Measurements from ENCODE around the gene OSER1. TPM values are rescaled to one million over a fixed set of nuclear protein-coding genes. Genes with fewer than 3 reads are reported as not detected.

OSER1 gene
- polyA plus RNA-seq, 3 donors: 49.7 to 56.7 (median 50.7) TPM

- DNase-seq (ENCODE audit: extremely low read depth in 1 of 11, low read depth in 9 of 11, low spot score in 4 of 11): no peak
Measured at GRCh38 chr20:44167736-44168135, 42.8 kb downstream of the OSER1 start.

GRCh38 chr20:44166477-44166876 is 44.1 kb downstream of the OSER1 start:
- DNase-seq (ENCODE audit: extremely low read depth in 1 of 11, low read depth in 9 of 11, low spot score in 4 of 11): no peak

DNA sequence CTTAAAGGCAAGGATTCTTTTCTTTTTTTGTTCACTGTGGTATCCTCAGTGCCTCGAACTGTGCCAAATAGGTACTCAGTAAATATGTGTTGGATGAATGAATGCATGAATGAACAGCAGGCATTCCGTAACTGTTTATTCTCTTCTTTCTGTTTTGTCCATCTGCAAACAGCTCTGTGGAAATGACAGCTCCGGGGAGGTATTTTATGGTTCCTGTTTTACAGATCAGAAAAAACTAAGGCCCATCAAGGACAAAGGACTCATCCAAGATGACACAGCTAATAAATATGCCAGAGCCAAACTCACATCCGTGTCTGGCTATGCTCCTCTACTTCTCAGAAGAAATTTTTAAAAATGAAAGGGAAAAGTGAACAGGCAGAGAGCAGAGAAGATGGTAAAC is 44.6 kb downstream of the OSER1 start:
- no peak for DNase-seq (ENCODE audit: extremely low read depth in 1 of 11, low read depth in 9 of 11, low spot score in 4 of 11)

DNA sequence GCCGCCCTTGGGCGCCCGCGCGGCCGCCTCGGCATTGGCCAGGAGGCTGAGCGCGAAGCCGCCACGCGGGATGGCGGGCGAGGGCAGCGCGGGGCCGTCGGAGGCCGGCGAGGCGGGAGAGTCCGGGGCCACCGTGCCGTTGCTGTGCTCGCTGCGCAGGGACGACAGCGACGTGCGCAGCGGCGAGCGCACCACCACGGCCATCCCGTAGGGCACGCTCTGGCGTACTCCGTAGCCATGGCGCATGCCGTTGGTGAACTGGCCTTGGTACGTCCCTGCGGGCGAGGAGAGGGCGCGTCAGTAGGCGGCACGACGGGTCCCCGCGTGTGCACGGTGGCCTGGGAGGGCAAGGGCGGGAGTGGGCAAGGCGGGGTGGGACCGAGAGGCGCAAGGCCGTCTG is 50.4 kb downstream of the OSER1 start:
- no peak for DNase-seq (ENCODE audit: extremely low read depth in 1 of 11, low read depth in 9 of 11, low spot score in 4 of 11)

DNA sequence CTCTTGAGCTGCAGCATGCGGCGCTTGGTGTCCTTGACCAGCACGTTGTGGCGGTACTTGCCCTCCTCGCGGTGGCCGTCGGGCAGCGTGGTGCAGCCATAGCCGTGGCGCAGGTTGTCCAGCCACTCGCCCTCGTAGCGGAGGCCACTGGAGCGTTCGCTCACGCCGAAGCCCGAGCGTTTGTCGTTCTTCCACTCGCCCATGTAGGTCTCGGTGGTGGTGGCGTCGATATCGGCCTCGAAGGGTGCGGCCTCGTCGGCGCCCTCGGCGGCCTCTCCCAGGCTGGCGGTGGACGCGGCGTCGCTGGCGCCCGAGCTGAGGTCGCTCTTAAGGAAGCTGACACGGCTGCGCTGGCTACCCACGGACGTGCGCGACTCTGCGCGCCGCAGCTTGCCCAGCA is 50.9 kb downstream of the OSER1 start:
- no peak for DNase-seq (ENCODE audit: extremely low read depth in 1 of 11, low read depth in 9 of 11, low spot score in 4 of 11)

DNA sequence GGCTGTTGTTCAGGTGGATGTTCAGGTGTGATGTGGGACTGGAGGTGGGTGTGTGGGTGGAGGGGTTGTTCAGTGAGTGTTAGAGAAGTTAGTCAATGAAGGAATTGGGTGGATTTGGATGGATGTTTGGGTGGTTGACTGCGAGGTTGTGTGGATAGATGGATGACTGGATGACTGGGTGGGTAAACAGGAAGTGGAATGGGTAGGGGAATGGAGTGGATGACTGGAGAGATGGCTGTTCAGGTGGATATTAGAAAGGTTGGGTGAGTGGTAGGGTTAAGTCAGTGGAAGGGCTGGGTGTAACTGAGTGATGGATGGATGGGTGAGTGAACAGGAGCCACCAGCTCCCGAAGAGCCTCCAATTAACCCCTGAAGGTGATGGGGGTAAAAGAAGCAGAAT is 51.4 kb downstream of the OSER1 start:
- no peak for DNase-seq (ENCODE audit: extremely low read depth in 1 of 11, low read depth in 9 of 11, low spot score in 4 of 11)

DNA sequence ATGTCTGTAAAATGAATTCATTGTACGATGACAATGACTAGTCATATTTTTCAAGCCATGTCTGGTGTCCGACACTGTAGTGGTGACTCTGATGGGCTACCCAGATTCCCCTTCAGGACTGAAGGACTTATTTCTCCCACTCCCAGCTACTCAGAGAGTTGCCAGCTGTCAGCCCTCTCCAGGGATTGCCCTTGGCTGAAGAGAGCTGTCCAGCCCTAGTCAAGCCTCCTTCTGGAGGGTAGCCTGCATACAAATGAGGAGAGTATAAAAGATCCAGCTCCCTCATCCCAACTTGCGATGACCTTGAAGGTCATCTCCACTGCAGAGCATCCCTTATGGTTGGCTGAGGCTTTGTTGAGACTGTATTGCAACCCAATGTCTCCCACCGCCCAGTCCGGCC is 53.5 kb downstream of the OSER1 start:
- DNase-seq (ENCODE audit: extremely low read depth in 1 of 11, low read depth in 9 of 11, low spot score in 4 of 11): no peak

- DNase-seq (ENCODE audit: extremely low read depth in 1 of 11, low read depth in 9 of 11, low spot score in 4 of 11): no peak
Measured at GRCh38 chr20:44154521-44155001, 56.0 kb downstream of the OSER1 start.

DNA sequence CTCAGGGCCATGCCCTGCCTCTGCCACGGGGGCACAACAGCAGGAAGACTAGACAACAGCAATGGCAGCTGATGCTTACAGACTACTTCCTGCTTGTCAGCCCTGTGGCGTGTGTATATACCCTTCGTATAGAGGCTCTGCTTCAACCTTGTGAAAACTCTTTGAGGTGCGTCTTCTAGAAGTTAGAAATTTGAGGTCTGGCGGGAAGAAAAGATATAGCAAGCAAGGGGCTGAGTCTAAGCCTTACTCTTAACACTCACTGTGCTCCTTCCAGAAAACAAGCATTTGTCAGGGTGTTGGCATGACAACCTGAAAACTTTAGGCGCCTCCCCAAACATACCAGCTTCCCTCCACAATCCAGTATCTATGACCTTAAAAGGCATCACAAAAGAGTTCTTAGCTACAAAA is 56.9 kb downstream of the OSER1 start:
- no peak for DNase-seq (ENCODE audit: extremely low read depth in 1 of 11, low read depth in 9 of 11, low spot score in 4 of 11)

GRCh38 chr20:44151621-44152416 is 58.8 kb downstream of the OSER1 start:
- no peak for DNase-seq (ENCODE audit: extremely low read depth in 1 of 11, low read depth in 9 of 11, low spot score in 4 of 11)

DNA sequence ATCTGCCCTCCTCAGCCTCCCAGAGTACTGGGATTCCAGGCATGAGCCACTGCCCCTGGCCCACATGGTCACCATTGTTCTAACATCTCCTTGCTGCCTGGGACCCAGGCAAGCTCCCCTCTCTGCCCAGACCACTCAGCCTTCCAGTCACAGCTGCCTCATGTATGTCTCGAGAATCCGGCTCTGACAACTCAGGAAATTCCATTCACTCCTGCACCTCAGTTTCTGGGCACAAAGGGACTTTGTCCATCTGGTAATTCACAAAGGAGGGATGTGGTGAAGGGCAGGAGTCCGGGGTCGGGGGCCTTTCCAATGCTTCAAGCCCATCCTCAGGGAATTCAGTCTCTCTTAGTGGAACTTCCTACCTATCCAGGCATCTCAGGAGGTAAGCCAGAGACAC is 64.3 kb downstream of the OSER1 start:
- no peak for DNase-seq (ENCODE audit: extremely low read depth in 1 of 11, low read depth in 9 of 11, low spot score in 4 of 11)

Other genes with a start within 250 kb of the OSER1 start
- 1 to 10 TPM; 1.4 to 1.8 (median 1.7) TPM for gene JPH2, start 23.6 kb downstream of the OSER1 start, polyA plus RNA-seq (ENCODE audit: insufficient read length in 3 of 3)
- under 1 TPM; 0.12 to 0.50 (median 0.24) TPM for gene GDAP1L1, start 36.5 kb upstream of the OSER1 start, polyA plus RNA-seq (ENCODE audit: insufficient read length in 3 of 3)
- gene FITM2, start 100.4 kb upstream of the OSER1 start, polyA plus RNA-seq (ENCODE audit: insufficient read length in 3 of 3): 1 to 10 TPM; 7.4 to 8.6 (median 8.5) TPM
- gene R3HDML, start 126.3 kb upstream of the OSER1 start, polyA plus RNA-seq (ENCODE audit: insufficient read length in 3 of 3): under 1 TPM; 0.37 to 0.64 (median 0.42) TPM
- 10 to 100 TPM; 50.4 to 53.0 (median 51.7) TPM for gene HNF4A, start 144.9 kb upstream of the OSER1 start, polyA plus RNA-seq (ENCODE audit: insufficient read length in 3 of 3)

Data from renal cortex interstitium (tissue), 11 donors.